NCI-H748 (cell line): Measurements from ENCODE around the gene LSS.
A peak's percentile ranks its signal among the peaks of the same experiment; 100 is the strongest.
"Not testable (repeated sequence)": the region's sequence is repeated elsewhere in the genome, so short reads cannot be mapped to it uniquely, and the experiment has no call there.

Experiments
- DNase-seq: peaks from one replicate; lab custom pipeline; 2025; ENCODE audit not compliant: unreplicated experiment; lab: John Stamatoyannopoulos, UW

Gene LSS

GRCh38 chr21:46246345-46246744 is 17.8 kb upstream of the LSS start:
- DNase-seq = no peak

DNA sequence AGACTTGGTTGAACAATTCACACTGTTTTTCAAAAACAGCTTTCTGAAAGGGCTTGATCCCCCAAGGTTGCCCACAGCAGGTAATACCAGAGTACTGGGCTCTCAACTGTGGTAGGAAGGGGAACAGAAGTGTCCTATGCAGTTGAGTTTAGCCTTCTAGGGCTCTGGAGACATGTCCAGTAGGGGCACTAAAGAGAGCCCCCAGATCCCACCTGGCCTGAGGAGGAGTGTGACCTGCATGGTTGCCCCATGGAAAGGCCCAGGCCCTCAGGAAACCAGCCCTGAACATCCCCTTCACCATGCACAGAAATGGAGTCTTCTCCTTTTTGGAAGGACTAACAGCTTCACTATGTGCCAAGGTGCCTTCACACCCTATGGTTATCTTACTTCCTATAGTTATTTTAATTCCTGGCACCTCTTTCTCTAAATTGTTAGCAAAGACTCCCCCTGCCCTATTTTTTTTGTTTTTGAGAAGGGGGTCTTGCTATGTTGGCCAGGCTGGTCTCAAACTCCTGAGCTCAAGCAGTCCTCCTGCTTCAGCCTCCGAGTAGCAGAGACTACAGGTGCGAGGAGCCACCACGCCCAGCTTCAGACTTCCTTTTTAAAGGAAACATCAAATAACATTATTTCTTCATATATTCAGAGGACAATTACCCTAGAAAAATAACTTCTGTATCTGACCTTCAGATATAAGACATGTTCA is 16.8 kb upstream of the LSS start:
- no peak for DNase-seq

- DNase-seq = no peak
Measured at GRCh38 chr21:46244602-46245001, 16.0 kb upstream of the LSS start.

GRCh38 chr21:46243960-46244361 is 15.4 kb upstream of the LSS start:
- no peak for DNase-seq

DNA sequence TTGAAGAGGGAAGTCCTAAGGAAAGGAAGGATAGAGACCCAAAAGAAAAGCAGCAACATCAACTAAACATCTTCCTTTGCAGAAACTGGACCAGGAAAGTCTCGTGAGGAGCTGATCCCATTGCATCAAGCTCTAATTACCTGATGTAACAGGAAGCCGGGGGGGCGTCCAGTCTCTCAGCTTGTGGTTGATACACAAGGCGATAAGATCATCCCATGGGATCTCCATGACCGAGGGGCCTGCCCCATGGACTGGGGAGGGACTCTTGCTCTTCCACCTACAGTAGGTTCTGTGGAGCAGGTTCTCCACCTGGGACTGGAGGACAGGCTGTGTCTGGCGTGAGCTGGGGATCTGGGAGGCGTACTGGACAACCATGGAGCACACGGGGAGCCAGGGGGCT is 14.8 kb upstream of the LSS start:
- DNase-seq = no peak

DNA sequence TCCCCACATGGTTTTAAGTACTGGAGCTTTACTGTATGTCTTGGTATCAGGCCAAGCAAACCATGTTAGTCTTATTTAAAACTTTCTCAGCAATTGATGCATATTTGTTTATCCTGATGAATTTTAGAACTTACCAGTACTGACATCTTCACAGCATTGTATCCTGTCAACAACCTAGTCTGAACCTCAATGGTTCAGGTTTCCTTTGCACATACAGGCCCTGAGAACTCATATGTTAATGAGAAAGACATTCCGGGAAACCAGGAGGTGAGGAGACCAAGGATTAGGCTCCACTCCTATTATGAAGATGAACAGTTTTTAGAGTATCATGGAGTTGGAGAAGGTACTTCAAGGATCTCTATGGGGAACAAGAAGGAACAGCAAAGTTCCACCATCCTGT is 13.0 kb upstream of the LSS start:
- DNase-seq = not testable (repeated sequence)

DNA sequence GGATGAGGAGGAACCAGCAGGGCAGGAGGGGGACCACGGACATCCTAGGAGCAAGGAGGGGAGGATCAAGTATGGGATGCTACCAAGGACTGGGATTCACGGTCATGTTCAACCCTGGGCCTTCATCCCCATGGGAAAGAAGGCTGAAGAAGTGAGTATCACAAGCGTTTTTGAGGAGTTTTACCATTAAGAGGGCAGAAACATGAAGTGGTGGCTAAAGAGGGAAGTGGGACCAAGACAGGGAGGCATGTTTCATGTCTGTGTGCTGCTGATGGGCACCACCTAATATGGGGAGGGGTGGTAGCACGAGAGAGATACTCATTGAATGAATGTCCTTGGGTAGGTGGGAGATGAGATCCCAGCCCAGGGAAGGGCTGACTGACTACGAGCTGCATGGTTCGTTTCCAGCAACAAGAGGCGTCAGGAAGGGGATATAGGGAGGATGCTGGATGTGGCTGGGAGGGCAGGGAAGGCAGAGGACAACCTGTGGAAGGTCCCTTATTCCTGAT is 11.3 kb upstream of the LSS start:
- DNase-seq = no peak

DNA sequence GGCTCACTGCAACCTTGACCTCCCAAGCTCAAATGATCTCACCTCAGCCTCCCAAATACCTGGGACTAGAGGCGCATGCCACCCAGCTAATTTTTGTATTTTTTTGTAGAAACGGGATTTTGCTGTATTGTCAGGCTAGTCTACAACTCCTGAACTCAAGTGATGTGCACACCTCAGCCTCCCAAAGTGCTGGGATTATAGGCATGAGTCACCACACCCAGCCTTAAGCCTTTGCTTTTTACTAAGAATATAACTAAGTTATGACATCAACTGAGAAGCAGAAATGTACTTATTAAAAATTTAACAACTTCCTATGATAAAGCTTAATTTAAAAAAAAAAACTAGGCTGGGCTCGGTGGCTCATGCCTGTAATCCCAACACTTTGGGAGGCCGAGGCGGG is 8.9 kb upstream of the LSS start:
- DNase-seq = no peak

GRCh38 chr21:46234436-46234950 is 5.9 kb upstream of the LSS start:
- no peak for DNase-seq

DNA sequence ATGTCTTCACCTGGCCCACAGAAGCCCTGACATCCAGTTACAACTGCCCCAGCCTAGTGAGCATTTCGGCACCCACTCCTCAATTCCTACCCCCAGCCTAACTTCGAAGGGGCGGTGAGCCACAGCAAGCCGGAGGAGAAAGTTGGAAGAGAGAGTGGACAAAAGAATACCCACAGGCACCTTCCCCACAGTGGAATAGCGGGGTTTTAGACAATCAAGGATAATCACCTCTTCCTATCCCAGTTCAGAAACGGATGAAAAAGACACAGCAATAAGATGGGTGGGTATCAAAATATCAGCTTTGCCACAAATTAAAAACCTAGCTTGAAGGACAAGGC is 1.3 kb upstream of the LSS start:
- peak; percentile 17 for DNase-seq

- DNase-seq = peak; percentile 81
Measured at GRCh38 chr21:46229133-46229922, 754 bp upstream of the LSS start.

DNA sequence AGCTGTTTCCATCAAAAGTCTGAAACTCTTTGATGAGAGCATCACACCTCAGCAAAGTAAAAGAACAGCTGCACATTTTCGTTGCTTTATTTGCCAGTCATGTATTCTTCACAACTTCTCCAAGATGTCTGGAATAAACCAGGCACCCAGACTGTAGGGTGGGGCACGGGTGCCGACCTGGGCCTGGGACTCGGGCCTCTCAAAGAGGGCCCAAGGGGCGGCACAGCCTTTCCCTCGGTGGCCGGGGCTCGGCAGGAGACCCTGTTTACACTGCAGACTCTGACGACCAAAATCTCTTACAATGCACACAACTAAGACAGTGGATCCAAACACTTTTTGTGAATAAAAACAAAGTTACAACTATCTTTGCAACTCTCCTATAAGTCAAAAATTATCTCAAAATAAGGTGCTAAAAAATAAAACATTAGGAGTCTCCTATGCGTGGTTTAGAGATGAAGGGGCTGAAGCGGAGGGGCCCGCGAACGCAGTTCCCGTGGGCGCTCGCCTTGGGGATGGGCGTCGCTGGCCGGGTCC is 696 bp downstream of the LSS start:
- peak; percentile 10 for DNase-seq

DNA sequence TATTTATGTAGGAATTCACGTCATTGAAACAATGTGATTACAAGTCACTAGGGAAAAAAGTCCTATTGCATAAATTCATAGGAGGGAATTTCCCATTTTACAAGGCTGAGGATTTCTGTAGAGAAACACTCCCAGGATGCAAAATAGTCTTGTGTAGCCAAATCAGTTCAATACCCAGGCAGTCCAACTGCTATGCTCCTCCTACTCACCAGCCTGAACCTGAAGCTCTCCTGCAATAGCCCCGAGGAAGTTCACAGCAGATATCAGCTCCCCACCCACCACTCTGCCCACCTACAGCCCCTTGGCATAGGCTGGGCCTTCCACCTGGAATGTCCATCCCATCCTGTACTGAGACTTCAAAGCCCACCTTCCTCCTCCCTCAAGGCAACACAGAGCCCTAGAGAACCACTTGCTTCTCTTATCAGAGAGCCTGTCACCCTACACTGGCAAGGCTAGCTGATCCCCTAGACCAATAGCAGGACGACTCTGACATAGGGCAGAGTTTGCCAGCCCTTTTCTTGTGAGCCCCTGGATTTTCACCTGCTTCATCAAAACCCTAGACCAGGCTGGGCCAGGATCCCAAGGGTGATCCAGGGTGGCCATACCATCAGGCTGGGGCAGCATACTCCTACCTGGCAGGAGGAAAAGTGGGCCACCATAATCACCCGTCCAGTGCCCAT is 1.5 kb downstream of the LSS start:
- peak; percentile 4 for DNase-seq

GRCh38 chr21:46226146-46226545 is 2.4 kb downstream of the LSS start:
- DNase-seq = no peak

DNA sequence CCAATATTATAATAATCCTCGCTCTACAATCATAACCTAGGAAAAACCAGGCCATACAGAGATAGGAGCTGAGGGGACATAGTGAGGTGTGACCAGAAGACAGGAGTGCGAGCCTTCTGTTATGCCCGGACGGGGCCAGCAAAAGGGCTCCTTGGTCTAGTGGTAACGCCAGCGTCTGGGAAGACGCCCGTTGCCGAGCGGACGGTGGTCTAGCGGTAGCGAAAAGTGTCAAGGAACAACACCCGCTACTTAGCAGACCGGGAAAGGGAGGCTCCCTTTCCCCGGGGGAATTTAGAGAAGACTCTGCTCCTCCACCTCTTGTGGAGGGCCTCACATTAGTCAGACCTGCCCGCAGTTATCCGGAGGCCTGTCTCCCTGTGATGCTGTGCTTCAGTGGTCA is 4.9 kb downstream of the LSS start:
- DNase-seq = not testable (repeated sequence)

- DNase-seq = no peak
Measured at GRCh38 chr21:46223217-46223616, 5.4 kb downstream of the LSS start.

DNA sequence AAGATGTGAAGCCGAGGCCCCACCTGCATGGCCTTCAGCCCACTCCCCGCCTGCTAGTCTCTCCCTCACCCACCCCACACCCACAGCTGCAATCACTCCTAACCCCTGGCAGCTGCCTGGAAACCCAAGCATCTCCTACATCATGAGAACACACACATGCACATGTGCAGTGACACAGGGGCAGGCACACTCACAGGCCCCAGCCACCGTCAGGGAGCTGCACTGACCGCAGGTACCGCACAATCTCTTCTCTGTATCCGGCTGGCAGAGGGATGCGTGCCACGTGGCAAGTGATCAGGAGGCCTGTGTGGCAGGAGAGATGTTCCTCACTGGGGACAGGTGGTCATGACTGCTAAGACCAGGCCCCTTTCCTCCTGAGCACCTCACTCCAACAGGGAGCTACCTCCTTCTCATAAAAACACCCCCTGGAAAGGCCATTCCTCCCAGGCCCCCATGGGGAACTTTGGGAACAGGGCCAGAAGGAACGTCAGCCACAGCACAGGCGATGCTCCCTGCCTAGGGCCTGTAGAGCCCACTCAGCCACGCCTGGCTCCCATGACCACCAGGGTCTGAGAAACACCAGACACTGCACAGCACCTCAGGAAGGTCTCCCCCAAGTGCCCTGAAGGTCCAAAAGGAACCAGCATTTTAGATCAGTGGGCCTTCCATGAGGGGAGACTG is 6.0 kb downstream of the LSS start:
- no peak for DNase-seq

- no peak for DNase-seq
Measured at GRCh38 chr21:46221664-46222435, 6.7 kb downstream of the LSS start.

GRCh38 chr21:46220847-46221246 is 7.7 kb downstream of the LSS start:
- no peak for DNase-seq

GRCh38 chr21:46220275-46220810 is 8.2 kb downstream of the LSS start:
- DNase-seq = no peak
